ENCODE results near the gene ZNF268.

DNA sequence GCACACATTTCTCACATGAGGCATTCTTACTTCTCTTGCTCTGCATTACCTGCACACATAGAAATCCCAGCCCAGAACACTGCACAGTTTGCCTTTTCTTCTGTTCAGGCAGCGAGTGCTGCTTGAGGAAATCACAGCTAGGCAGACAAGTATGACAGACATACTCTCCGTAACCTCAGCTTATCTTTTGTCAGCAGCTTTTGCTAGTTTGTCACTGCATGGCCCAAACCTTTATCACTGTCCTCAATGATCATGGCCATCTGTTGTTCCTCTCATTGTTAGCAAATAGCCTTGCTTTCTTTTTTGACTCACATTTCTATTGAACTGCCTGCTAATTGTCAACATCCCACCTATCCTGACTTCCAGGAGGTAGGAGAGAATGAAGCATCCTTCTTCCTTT is 45.5 kb upstream of the ZNF268 start:
- TF ChIP-seq, protein P1, sequence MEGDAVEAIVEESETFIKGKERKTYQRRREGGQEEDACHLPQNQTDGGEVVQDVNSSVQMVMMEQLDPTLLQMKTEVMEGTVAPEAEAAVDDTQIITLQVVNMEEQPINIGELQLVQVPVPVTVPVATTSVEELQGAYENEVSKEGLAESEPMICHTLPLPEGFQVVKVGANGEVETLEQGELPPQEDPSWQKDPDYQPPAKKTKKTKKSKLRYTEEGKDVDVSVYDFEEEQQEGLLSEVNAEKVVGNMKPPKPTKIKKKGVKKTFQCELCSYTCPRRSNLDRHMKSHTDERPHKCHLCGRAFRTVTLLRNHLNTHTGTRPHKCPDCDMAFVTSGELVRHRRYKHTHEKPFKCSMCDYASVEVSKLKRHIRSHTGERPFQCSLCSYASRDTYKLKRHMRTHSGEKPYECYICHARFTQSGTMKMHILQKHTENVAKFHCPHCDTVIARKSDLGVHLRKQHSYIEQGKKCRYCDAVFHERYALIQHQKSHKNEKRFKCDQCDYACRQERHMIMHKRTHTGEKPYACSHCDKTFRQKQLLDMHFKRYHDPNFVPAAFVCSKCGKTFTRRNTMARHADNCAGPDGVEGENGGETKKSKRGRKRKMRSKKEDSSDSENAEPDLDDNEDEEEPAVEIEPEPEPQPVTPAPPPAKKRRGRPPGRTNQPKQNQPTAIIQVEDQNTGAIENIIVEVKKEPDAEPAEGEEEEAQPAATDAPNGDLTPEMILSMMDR (IDR thresholded peaks at IDR 0.05; ENCODE audit: insufficient read depth, low read length) = no peak
- TF ChIP-seq POLR2AphosphoS5 (IDR thresholded peaks at IDR 0.05; ENCODE audit: low read depth) = no peak
- no peak for TF ChIP-seq GABPA (IDR thresholded peaks at IDR 0.05; ENCODE audit: low read depth)
- TF ChIP-seq, protein P2, sequence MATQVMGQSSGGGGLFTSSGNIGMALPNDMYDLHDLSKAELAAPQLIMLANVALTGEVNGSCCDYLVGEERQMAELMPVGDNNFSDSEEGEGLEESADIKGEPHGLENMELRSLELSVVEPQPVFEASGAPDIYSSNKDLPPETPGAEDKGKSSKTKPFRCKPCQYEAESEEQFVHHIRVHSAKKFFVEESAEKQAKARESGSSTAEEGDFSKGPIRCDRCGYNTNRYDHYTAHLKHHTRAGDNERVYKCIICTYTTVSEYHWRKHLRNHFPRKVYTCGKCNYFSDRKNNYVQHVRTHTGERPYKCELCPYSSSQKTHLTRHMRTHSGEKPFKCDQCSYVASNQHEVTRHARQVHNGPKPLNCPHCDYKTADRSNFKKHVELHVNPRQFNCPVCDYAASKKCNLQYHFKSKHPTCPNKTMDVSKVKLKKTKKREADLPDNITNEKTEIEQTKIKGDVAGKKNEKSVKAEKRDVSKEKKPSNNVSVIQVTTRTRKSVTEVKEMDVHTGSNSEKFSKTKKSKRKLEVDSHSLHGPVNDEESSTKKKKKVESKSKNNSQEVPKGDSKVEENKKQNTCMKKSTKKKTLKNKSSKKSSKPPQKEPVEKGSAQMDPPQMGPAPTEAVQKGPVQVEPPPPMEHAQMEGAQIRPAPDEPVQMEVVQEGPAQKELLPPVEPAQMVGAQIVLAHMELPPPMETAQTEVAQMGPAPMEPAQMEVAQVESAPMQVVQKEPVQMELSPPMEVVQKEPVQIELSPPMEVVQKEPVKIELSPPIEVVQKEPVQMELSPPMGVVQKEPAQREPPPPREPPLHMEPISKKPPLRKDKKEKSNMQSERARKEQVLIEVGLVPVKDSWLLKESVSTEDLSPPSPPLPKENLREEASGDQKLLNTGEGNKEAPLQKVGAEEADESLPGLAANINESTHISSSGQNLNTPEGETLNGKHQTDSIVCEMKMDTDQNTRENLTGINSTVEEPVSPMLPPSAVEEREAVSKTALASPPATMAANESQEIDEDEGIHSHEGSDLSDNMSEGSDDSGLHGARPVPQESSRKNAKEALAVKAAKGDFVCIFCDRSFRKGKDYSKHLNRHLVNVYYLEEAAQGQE (IDR thresholded peaks at IDR 0.05; ENCODE audit: insufficient replicate concordance, low read depth) = no peak

Data from HL-60 (cell line).